Heart left ventricle (tissue), 16 donors: ENCODE data around the gene SOX10. TPM values are rescaled to one million over a fixed set of nuclear protein-coding genes. Genes with fewer than 3 reads are reported as not detected.
A peak's percentile ranks its signal among the peaks of the same experiment; 100 is the strongest.

Experiments used
- ATAC-seq, 4 donors: fragments of 200-7000 bp; cut with Tn5 transposase; one replicate each; pipeline ENCODE4 v1.9.1; 2020 to 2022; ENCODE audit warnings: moderate library complexity in 4 of 4, mild to moderate bottlenecking in 3 of 4, moderate number of reproducible peaks in 1 of 4
- DNase-seq, 5 donors: peaks; one replicate each; pipeline ENCODE4 v3.0.0-alpha.2; 2020
- H3K27ac ChIP-seq, 12 donors: fragments of 200-600 bp; sonication (generic) in 4 of 12; one replicate each; pipeline versions ENCODE4 v1.5.0 to v1.8.0; 2016 to 2022; ENCODE audit warnings: mild to moderate bottlenecking in 2 of 12
- H3K27me3 ChIP-seq, 9 donors: fragments of 200-600 bp; sonication (generic) in 2 of 9; one replicate each; pipeline versions ENCODE4 v1.5.1 to v1.8.0; 2016 to 2022; ENCODE audit warnings: mild to moderate bottlenecking in 3 of 9
- H3K36me3 ChIP-seq, 9 donors: fragments of 200-600 bp; sonication (generic) in 2 of 9; one replicate each; pipeline versions ENCODE4 v1.5.0 to v1.8.0; 2018 to 2022; ENCODE audit warnings: mild to moderate bottlenecking in 2 of 9
- H3K4me1 ChIP-seq, 12 donors: fragments of 200-600 bp; sonication (generic) in 4 of 12; one replicate each; pipeline versions ENCODE4 v1.5.0 to v1.8.0; 2016 to 2022; ENCODE audit warnings: mild to moderate bottlenecking in 3 of 12
- H3K4me3 ChIP-seq, 12 donors: fragments of 200-600 bp; sonication (generic) in 4 of 12; one replicate each; pipeline versions ENCODE4 v1.5.0 to v1.8.0; 2017 to 2022; ENCODE audit warnings: mild to moderate bottlenecking in 9 of 12, moderate library complexity in 4 of 12
- H3K9me3 ChIP-seq, 12 donors: fragments of 200-600 bp; sonication (generic) in 4 of 12; one replicate each; pipeline versions ENCODE4 v1.5.0 to v1.8.0; 2016 to 2022; ENCODE audit warnings: mild to moderate bottlenecking in 1 of 12
- CTCF ChIP-seq, 12 donors: fragments of 200-600 bp; sonication (generic) in 4 of 12; IDR thresholded peaks; one replicate each; pipeline versions ENCODE4 v1.5.0 to v1.8.0; 2018 to 2022; ENCODE audit warnings: antibody characterized with exemption in 12 of 12, mild to moderate bottlenecking in 5 of 12
- POLR2A ChIP-seq, 2 donors: fragments of 450-650 bp; IDR thresholded peaks; one replicate each; pipeline ENCODE4 v1.6.1; 2017; ENCODE audit warnings: antibody characterized with exemption in 2 of 2, mild to moderate bottlenecking in 2 of 2, moderate library complexity in 2 of 2
- WGBS, 4 donors: extraction: QIAGEN DNeasy Blood & Tissue Kit in 2 of 4; methylation state at CpG; one replicate each; pipeline versions ENCODE4 v1.1.5 to v1.1.7; 2013 to 2018; 5-methylcytosine and 5-hydroxymethylcytosine counted together
- intact Hi-C, 10 donors: fragments of 100-400 bp; cut with DNase I; formaldehyde crosslinking; loops; one replicate each; pipeline versions ENCODE4 v1.11.1 to v1.14.2; 2022
- polyA plus RNA-seq, 2 donors: library from polyadenylated mRNA; stranded (reverse); fragments of 200-250 nt; gene quantifications; one replicate each; pipeline ENCODE4 v1.2.3, GENCODE V29; 2013
- total RNA-seq, 9 donors: library from RNA; depleted of rRNA in 2 of 9; stranded (reverse); fragments of >200 nt in 2 of 9; fragmentation: NEBNext Ultra II Directional in 3 of 9; extraction: Animal tissue kit (Norgen Biotek cat#: 25700) in 3 of 9; gene quantifications; one replicate each; pipeline versions ENCODE4 v1.1.0 to v1.2.4, GENCODE V29; 2016 to 2023
- donor health status: ischemic (EF 13 %, LVEDD 7.1; RV severe dilation, severe dysfunction).
- donor health status: healthy with polysubstance abuse.
- donor health status: DM: no; HTN: yes; CAD: no.
- donor health status: DM: no; HTN: no; CAD: no.
- donor health status: ischemic (EF 25% LVEDD 6.9; RV normal size, moderate dysfunction).
- donor health status: ischemic (EF 25% LVEDD 5.7; RV mildly dilated, moderate dysfunction).
- donor health status: healthy.
- donor health status: DM: yes; HTN: yes; CAD: no.
- donor health status: ischemic (EF 35%, LVEDD 5.7; RV mildly dilated, moderate dysfunction).
- donor health status: nonischemic (EF 11% LVEDD 7.7; RV severe dilation, severe dysfunction).
- donor health status: DM: yes; HTN: yes; CAD: no.
- donor health status: PGD.
- donor health status: ischemic (EF 29% LVEDD 5.4; RV normal size, mild dysfunction).
- donor health status: nonischemic (EF 23%, LVEDD 6.1; RV moderate dilation, normal function).

Gene SOX10
- total and polyA plus RNA-seq, 11 donors: 0.43 to 7.6 (median 1.1) TPM

GRCh38 chr22:37990301-37990700 lies 5.9 kb upstream of the SOX10 start:
- Histone ChIP-seq H3K9me3 (no peaks in the 10 kb centered on the region), H3K4me1 (peaks cover 0 to 11% (median 0%) of the 10 kb centered on the region in 12 donors), H3K36me3 (peaks cover 0 to 8% (median 0%) of the 10 kb centered on the region in 9 donors), H3K4me3 (no peak overlapping the region), H3K27ac (no peak overlapping the region), H3K27me3 (no peaks in the 10 kb centered on the region)
- intact Hi-C loops: no loop called here
- TF ChIP-seq POLR2A (IDR thresholded peaks at IDR 0.05) (no peak), CTCF (IDR thresholded peaks at IDR 0.05) (no peak)
- 37 to 61% (median 52%) methylated on average over 3 to 5 of the region's 5 CpGs for WGBS, 4 donors
- ATAC-seq: peak in 3 of 4 donors; percentile 15 to 44 (median 37)
- peak in 4 of 5 donors; percentile 33 to 69 (median 59) for DNase-seq

- Histone ChIP-seq H3K36me3 (peaks cover 0 to 8% (median 0%) of the 10 kb centered on the region in 9 donors), H3K4me1 (peaks cover 0 to 11% (median 0%) of the 10 kb centered on the region in 12 donors), H3K27me3 (no peaks in the 10 kb centered on the region), H3K27ac (no peak overlapping the region), H3K4me3 (no peak overlapping the region), H3K9me3 (no peaks in the 10 kb centered on the region)
- ATAC-seq (no peak), DNase-seq (no peak)
- TF ChIP-seq POLR2A (IDR thresholded peaks at IDR 0.05) (no peak), CTCF (IDR thresholded peaks at IDR 0.05) (no peak)
- intact Hi-C loops: no loop called here
- 88 to 98% (median 93%) methylated on average over 11 to 14 of the region's 14 CpGs for WGBS, 4 donors
Measured at GRCh38 chr22:37989146-37990045, 5.0 kb upstream of the SOX10 start.

DNA sequence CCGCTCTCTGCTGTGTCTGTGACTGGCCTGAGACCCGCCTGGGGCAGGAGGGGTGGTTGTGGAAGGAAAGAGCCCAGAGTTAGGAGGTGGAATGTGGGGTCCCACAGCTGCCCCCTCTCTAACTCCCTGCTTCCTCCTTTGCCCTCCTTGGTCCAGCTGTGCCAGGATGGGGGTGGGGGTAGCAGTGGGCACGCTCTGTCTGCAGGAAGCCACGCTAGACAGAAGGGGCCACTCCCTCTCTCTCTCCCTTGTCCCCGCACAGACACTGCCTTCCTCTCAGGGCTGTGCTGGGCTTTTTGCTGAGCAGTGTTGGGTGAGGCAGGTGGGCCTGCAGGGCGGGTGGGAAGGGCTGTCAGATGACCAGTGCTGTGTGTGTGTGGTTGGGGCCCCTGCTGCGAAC lies 2.0 kb upstream of the SOX10 start:
- Histone ChIP-seq H3K27me3 (no peaks in the 10 kb centered on the region), H3K4me3 (peak overlapping the region in 1 of 12 donors; percentile 13), H3K27ac (peak overlapping the region in 2 of 12 donors; percentile 7 to 54), H3K4me1 (peaks cover 0 to 20% (median under 1%) of the 10 kb centered on the region in 12 donors), H3K9me3 (no peaks in the 10 kb centered on the region), H3K36me3 (peaks cover 0 to 8% (median 0%) of the 10 kb centered on the region in 9 donors)
- ATAC-seq (no peak), DNase-seq (no peak)
- intact Hi-C loops: no loop called here
- TF ChIP-seq CTCF (IDR thresholded peaks at IDR 0.05) (no peak), POLR2A (IDR thresholded peaks at IDR 0.05) (no peak)
- WGBS, 4 donors: 90 to 94% (median 90%) methylated on average over 7 of the region's 7 CpGs

DNA sequence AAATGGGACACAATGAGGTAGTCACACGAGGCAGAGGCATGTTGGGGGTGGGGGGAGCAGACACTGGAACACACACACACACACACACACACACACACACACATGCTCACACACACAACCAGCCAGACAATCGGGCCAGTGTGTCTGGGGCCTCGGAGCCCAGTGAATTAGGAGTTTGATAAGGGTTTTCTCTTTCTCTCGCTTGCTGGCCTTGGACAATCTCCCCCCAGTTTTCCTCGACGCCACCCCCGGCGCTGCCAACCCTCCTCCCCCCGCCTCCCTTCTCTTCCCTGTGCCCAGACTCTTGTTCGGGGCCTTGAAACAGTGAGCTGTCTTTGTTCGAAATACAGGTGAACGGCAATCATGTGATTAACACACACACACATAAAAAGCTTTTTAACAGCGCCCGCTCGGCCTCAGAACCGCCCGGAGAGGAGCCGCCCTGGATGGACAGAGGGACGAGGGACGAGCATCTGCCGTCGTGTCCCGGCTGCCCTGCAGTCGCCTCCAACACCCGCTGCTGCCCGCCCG lies 1.5 kb upstream of the SOX10 start:
- Histone ChIP-seq H3K36me3 (peaks cover 0 to 8% (median 0%) of the 10 kb centered on the region in 9 donors), H3K27me3 (no peaks in the 10 kb centered on the region), H3K27ac (peak overlapping the region in 1 of 12 donors; percentile 54), H3K9me3 (no peaks in the 10 kb centered on the region), H3K4me1 (peaks cover 0 to 25% (median 2%) of the 10 kb centered on the region in 12 donors), H3K4me3 (peak overlapping the region in 1 of 12 donors; percentile 13)
- TF ChIP-seq POLR2A (IDR thresholded peaks at IDR 0.05): no peak
- TF ChIP-seq CTCF (IDR thresholded peaks at IDR 0.05): no peak
- ATAC-seq (no peak), DNase-seq (no peak)
- intact Hi-C loops: no loop called here
- 89 to 93% (median 92%) methylated on average over 27 of the region's 27 CpGs for WGBS, 4 donors
